ENCODE measurements around the gene PHACTR3.

PHACTR3 gene

DNA sequence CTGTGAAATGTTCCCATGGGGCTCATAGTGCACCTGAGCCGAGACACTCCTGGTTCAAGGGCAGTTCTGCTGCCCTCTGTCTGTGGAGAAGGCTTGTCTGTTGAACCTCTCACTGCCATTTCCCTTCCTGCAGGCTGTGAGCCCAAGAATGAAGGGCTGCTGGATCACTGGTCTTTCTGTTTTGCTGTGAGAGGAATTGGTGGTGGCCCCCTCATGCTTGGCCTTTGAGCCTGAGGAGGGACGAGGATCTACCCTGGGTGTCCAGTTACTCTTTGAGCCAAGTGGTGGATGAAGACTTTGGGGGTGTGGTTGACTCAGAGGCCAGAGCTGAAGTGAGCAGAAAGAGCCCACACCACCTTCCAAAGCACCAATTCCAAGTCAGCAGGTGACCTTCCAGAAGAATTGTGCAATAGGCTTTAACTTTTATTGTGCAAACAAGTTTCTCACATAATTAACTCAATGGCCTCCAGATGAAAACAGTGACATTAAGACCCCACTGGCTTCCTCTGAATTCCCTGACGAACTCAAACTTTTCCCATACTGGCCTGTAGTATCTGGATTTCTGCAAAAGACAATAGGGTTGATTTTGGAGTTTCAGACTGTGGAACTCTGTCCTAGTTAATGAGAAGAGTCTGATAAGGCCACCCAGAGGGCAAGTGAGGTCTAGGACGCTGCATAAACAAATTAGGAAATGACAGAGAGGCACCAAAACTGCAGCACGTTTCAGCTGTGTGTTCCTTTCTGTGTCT lies 101.5 kb downstream of the PHACTR3 start:
- FAIRE-seq: no peak

- FAIRE-seq: no peak
These were observed 102.0 kb downstream of the PHACTR3 start for GRCh38 chr20:59706400-59706693.

DNA sequence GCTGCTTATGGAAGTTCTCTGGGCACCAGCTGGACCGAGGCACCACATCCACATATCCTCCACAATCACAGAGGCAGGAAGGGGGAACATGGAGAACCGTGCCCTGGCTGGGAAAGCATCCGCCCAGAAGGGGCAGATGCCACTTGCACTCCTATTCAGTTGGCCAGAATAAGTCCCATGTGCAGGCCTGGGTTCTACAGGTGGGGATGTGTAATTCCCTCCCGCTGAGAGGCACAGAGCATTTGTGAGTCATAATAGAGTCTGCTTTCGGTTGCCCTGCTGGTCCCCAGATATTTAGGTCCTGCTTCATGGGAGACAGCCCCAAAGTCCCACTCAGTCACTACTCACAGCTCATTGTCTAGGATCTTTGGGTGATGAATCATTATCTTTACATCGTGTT lies 104.0 kb downstream of the PHACTR3 start:
- FAIRE-seq: no peak

DNA sequence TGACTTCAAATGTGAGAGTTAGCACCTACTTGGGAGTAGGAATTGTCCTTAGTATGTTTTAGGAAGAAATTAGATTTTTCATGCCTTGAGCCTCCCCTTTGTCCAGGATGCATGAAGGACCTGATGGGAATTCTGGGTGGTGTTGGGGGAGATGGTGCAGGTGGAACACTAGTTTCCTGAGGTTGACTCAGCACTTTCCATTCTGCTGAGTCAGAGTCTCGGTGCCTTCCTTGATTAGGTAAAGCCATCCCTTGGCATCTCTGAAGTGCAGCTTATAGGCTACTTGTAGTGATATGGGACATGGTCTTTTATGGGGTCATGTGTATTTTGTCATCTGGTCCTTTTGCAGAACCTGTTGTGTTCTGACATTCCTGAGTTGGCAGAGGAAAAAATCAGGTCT lies 105.3 kb downstream of the PHACTR3 start:
- FAIRE-seq: no peak

- FAIRE-seq: no peak
These were observed 113.7 kb downstream of the PHACTR3 start for GRCh38 chr20:59718071-59718470.

DNA sequence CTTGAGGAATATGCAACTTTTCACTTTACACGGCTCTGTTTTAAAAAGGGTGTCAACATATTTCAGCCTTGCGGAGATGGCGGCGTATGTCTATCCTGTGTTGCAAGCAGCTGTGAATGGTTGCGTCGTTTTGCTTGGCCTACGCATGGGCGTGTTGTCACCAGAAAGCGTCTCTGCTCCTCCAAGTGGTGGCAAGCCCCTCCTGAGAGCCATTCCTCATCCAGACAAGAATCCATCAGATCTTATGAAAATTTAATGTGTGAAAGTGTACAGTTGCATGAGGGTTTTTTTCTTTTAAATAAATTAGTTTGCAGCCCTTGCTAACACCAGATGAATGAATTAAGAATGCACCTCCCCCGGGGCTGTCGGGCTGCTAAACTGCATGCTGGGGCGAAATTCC lies 114.4 kb downstream of the PHACTR3 start:
- no peak for FAIRE-seq

- no peak for FAIRE-seq
These were observed 115.7 kb downstream of the PHACTR3 start for GRCh38 chr20:59720013-59720412.

- FAIRE-seq: no peak
These were observed 117.0 kb downstream of the PHACTR3 start for GRCh38 chr20:59721386-59721785.

DNA sequence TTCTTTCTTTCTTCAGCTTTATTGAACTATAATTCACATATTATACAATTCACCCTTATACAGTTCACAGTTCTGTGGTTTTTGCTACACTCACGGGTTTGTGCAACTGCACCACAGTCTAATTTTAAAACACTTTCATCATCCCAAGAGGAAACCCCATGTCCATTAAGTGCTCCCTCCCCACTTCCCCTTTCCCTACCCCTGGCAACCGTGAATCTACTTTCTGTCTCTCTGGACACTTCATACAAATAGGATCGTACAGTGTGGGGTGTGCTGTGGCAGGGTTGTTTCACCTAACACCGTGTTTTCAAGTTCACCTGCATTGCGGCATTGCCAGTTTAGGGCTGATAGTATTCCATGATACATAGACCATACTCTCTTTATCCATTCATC lies 118.8 kb downstream of the PHACTR3 start:
- no peak for FAIRE-seq

DNA sequence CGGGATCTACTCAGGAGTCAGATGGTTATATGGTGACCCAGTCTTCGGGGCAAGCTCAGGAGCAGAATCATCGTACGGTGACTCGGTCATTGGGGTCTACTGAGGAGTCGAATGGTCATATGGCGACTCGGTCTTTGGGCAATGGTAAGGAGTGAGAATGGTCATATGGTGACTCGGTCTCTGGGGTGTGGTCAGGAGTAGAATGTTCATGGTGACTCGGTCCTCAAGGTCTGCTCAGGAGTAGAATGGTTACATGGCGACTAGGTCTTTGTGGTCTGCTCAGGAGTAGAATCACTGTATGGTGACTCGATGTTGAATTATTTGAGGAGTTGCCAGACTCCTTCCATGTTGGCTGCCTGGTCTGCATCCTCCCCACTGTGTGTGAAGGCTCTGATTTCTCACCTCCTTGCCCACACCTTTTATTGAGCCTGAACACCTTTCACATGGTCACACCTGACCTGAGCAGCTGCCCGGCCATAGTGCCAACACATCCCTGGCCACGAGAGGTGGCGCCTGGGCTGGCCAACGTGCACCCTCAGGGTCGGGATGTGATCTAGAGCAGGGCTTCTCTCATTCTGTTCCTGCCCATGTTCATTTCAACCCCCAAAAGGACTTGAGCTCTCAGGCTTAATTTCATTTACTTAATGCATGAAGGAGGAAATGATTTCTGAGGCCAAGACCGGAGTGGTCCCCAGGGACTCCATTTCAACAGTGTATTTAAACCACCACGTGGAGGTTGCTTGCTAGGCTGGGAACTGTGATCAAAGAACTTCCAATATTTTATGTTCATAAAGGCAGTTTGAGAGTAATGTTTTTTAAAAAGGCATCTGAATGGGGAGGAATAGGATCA lies 119.5 kb downstream of the PHACTR3 start:
- no peak for FAIRE-seq

DNA sequence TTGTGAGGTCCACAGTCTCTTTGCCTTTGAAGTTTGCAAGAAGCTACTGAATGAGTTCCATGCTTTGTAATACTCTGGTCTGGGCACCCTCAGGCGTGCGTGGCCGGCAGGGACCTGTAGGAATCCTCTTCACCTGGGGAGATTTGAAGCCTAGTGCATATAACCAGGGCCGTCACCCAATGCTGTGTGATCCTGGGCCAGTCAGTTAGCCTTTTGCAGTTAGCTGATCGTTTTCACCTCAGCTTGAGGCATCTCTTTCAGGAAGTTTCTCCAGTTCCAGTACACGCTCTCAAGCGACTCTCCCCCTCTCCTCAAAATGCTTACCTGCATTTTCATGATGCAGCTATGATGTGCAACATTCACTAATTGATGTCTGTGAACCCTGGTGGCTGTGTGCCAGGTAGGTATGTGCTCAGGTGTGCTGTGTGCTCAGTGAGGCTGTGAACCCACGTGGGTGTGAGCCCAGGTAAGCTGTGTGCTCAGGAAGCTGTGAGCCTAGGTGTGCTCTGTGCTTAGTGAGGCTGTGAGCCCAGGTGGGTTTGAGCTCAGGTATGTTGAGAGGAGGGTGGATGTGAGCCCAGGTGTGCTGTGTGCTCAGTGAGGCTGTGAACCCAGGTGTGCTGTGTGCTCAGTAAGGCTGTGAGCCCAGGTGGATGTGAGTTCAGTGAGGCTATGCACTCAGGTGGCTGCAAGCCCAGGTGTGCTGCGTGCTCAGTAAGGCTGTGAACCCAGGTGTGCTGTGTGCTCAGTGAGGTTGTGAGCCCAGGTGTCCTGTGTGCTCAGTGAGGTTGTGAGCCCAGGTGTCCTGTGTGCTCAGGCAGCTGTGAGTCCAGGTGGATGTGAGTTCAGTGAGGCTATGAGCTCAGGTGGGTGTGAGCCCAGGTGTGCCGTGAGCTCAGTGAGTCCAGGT lies 120.4 kb downstream of the PHACTR3 start:
- no peak for FAIRE-seq

- FAIRE-seq: no peak
These were observed 121.3 kb downstream of the PHACTR3 start for GRCh38 chr20:59725476-59726280.

DNA sequence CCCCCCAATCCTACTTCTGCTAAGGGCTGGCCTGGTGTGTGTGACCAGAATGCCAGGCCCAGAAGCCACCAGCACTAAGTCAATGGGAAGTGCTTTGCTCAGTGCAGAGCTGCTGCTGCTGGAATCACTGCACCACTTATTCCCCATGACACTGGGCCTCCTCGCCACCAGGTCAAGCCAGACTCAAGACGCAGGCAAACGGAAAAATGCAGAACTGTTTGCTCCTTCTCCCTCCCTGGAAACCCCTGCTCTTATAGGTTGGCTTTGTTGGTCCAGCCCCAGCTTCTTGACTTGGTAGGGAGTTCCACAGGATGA lies 121.9 kb downstream of the PHACTR3 start:
- FAIRE-seq: no peak

GRCh38 chr20:59728722-59729430 lies 124.5 kb downstream of the PHACTR3 start:
- FAIRE-seq: no peak

- no peak for FAIRE-seq
These were observed 125.2 kb downstream of the PHACTR3 start for GRCh38 chr20:59729506-59729905.

DNA sequence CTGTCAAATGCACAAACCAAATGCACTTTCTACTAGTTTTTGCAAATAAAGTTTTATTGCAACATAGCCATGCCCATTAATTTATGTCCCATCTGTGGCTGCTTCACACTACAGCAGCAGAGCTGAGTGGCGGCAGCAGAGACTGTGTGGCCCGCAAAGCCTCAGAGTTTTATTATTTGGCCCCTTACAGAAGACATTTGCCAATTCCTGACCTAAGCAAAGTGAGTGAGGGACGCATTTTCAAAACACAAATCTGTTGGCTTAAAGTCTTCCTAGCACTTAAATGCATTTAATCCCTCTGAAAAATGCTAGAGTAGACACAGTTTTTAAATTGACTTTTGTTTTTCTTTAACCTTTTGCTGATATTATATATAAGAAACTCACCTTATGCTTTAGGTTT lies 126.4 kb downstream of the PHACTR3 start:
- FAIRE-seq: no peak

DNA sequence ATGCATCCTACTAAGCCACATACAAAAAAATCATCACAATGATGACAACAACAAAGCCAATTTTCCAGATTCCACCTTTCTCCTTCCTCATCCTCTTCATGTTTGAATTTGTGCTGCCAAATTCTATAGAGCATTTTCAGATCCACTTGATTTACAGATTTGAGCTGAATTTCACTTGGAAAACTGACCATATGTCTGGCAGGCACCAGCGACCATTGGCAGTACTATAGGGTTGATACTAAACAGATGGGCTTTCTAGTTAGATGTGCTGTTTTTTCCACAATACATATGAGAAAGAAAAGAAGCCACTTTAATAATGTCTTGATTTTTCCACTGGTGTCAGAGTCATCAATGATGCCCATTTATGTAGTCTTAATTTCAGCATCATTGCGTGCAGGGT lies 127.0 kb downstream of the PHACTR3 start:
- FAIRE-seq: no peak

DNA sequence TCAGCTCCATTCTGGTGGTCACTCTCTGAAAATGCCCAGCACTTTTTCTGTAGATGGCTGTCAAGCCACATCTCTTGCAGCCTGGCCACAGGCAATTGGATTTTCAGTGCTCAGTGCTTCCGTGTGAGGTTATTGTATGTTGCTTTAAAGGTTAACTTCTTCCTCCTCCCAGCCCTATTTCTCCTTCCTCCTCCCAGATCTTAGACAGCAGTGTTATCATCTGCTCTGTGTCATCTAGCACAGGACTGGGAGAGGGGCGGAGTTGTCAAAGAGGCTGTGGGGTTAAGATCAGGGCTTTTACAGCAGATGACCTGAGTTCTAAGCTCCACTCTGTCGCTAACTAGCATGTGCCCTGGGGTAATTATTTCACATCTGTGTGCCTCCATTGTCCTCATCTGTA lies 129.0 kb downstream of the PHACTR3 start:
- no peak for FAIRE-seq

GRCh38 chr20:59735486-59735885 lies 131.1 kb downstream of the PHACTR3 start:
- FAIRE-seq: no peak

DNA sequence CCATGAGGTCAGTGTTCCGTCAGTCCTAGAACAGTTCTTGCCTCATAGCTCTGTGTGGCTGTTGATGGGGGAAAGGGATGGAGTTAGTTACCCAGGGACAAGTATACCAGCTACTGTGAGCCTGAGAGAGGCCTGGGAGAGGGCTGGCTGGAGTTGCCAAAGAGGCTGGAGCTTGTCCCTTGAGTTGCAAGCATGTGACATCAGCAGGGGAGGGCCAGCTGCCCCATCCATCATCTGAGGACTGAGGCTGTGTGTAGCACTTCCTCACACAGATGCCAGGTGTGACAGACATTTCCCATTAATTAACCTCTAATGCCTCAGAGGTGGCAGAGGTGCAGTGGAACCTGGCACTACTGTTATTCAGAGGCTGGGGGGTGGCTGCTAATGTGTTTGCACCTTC lies 131.6 kb downstream of the PHACTR3 start:
- no peak for FAIRE-seq

DNA sequence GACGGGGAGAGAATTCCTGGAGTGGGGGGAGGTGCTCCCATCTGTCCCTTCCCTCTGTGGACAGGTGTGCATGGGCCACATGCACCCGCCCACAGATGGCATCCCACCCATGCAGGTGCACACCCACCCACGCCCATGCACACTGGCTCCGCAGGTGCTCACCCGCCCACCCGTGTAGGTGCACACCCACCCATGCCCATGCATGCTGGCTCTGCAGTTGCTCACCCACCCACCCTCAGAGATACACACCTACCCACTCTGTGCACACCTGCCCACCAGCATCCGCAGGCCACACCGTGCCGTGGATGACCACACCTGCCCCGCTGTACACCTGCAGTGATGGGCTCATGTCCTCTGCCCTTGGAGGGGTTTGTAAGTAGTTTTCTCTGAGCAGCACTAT lies 132.0 kb downstream of the PHACTR3 start:
- no peak for FAIRE-seq

- FAIRE-seq: no peak
These were observed 132.8 kb downstream of the PHACTR3 start for GRCh38 chr20:59737073-59737666.

All from A204.1 (cell line).